Common myeloid progenitor, CD34-positive (primary cell): ENCODE results near the gene TTLL10.

ENCODE experiments used
- CTCF ChIA-PET: fragments of 350-600 bp; sonication (Branson Sonifier 250); formaldehyde crosslinking; loops from one replicate; lab custom pipeline; 2021; ENCODE audit warnings: antibody characterized with exemption; lab: Charles Lee
- POLR2A ChIA-PET: fragments of 350-600 bp; sonication (Branson Sonifier 250); formaldehyde crosslinking; loops from one replicate; lab custom pipeline; 2021; ENCODE audit warnings: antibody characterized with exemption; lab: Charles Lee
- DNase-seq, 3 donors: peaks; one replicate each; pipeline versions ENCODE4 v3.0.0 to v3.0.0-alpha.2; 2013
- H3K27ac ChIP-seq, 2 experiments: 1 replicate in 1 of 2; 2 replicates in 1 of 2; pipeline ENCODE4 v1.7.0; 2013; ENCODE audit warnings: inconsistent platforms in 2 of 2, low read length in 2 of 2, mild to moderate bottlenecking in 2 of 2, low read depth in 1 of 2, moderate library complexity in 1 of 2; ENCODE audit not compliant: severe bottlenecking in 2 of 2, insufficient read depth in 1 of 2, poor library complexity in 1 of 2
- H3K27me3 ChIP-seq, 5 experiments: replicated peaks in 2 of 5; 1 replicate in 3 of 5; 2 replicates in 2 of 5; pipeline versions ENCODE4 v1.6.1 to v1.7.0; 2013; ENCODE audit warnings: low read length in 4 of 5, mild to moderate bottlenecking in 2 of 5, moderate library complexity in 2 of 5, inconsistent platforms in 1 of 5; ENCODE audit not compliant: insufficient read depth in 5 of 5, control insufficient read depth in 4 of 5
- H3K36me3 ChIP-seq, 4 experiments: 1 replicate in 2 of 4; 2 replicates in 2 of 4; pipeline versions ENCODE4 v1.6.1 to v1.7.0; 2013; ENCODE audit warnings: low read length in 3 of 4, control low read depth in 1 of 4, mild to moderate bottlenecking in 1 of 4; ENCODE audit not compliant: control insufficient read depth in 4 of 4, insufficient read depth in 4 of 4
- H3K4me1 ChIP-seq, 4 experiments: 1 replicate in 3 of 4; 2 replicates in 1 of 4; pipeline versions ENCODE4 v1.6.1 to v1.7.1; 2013; ENCODE audit warnings: low read length in 3 of 4, mild to moderate bottlenecking in 3 of 4, control low read depth in 1 of 4, inconsistent platforms in 1 of 4, moderate library complexity in 1 of 4; ENCODE audit not compliant: control insufficient read depth in 4 of 4, insufficient read depth in 4 of 4; ENCODE audit errors: control extremely low read depth in 1 of 4
- H3K4me3 ChIP-seq, 7 experiments: 1 replicate in 4 of 7; 2 replicates in 3 of 7; pipeline versions ENCODE4 v1.5.1 to v1.7.0; 2013; ENCODE audit warnings: mild to moderate bottlenecking in 7 of 7, low read length in 6 of 7, moderate library complexity in 6 of 7, inconsistent platforms in 2 of 7, low read depth in 2 of 7, control low read depth in 1 of 7; ENCODE audit not compliant: insufficient read depth in 4 of 7, control insufficient read depth in 1 of 7; ENCODE audit errors: extremely low read depth in 1 of 7
- H3K9me3 ChIP-seq, 5 experiments: 1 replicate in 4 of 5; 2 replicates in 1 of 5; pipeline versions ENCODE4 v1.6.1 to v1.7.1; 2013; ENCODE audit warnings: low read length in 4 of 5, mild to moderate bottlenecking in 2 of 5, inconsistent platforms in 1 of 5, low read depth in 1 of 5, moderate library complexity in 1 of 5; ENCODE audit not compliant: control insufficient read depth in 4 of 5, insufficient read depth in 2 of 5; ENCODE audit errors: control extremely low read depth in 1 of 5
- WGBS: methylation state at CpG from one replicate; pipeline ENCODE4 v1.1.5; 2013; ENCODE audit not compliant: insufficient coverage; 5-methylcytosine and 5-hydroxymethylcytosine counted together

Gene TTLL10

DNA sequence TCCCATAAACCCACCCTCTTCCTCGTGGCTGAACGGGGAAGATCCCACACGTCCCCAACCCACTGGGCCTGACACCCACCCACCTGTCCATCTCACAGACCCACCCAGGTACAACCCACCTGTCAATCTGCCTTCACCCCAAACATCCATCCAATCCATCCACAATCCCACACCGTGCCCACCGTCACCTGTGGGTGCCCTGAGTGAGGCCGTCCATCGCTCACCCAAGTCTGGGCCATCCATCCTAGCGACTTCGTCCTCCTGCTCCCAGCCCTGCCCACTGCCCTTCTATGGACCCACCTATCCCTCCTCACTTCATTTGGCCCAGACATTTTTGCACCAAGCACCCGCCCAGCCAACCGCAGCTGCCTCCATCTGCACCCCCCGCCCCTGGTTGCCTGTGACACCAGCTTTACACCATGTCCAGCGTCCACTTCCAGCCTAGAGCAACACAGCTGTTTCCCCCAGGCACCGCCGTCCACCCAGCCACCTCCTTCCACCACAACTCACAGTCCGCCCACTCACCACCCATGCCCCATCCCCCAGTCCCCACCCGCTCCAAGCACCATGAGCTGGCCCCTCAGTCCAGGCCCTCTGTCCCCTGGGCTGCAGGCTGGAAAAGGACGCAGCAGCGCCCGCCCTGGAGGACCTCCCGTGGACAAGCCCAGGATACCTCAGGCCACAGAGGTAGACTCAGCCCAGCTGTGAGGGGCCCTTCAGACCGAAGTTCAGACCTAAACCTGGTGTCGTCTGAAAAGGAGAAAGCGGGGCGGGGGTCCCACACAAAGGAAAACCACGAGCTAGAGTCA lies 7.7 kb downstream of the TTLL10 start:
- Histone ChIP-seq H3K9me3 (no peaks in the 10 kb centered on the region), H3K4me3 (no peak overlapping the region), H3K36me3 (no peaks in the 10 kb centered on the region), H3K27me3 (peaks cover 0 to 10% (median 2%) of the 10 kb centered on the region in 5 experiments), H3K4me1 (peaks cover 0 to 34% (median 22%) of the 10 kb centered on the region in 4 experiments), H3K27ac (no peak overlapping the region)
- 95% methylated on average over 23 of the region's 26 CpGs for WGBS
- CTCF ChIA-PET, result interaction anchor here (1.1 kb wide), 1 partner anchor 59 kb away, joined by 4 read pairs; no protein-coding TSS in a partner anchor
- no peak for DNase-seq
- POLR2A ChIA-PET, result no interaction called here

DNA sequence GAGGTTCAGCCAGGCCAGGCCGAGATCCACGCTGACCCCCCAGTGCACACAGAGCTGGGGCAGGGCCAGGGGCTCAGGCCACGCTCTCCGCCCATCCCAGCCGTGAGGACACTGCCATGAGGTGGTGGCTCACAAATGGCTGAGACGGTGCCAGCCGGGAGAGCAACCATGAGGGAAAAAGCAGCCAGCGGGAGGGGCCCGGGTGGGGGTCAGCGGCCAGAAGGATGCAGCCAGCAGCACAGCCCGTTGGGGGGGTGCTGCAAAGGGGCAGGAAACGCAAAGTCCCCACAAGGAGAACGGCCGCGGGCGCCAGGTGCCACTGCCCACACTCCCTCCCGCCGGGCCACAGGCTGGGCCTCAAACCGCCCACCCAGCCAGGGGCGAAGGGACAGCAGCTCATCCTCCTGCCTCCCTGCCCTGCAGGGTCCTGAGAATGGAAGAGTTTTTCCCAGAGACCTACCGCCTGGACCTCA lies 8.3 kb downstream of the TTLL10 start:
- Histone ChIP-seq H3K27me3 (peaks cover 0 to 3% (median 1%) of the 10 kb centered on the region in 5 experiments), H3K4me3 (no peak overlapping the region), H3K9me3 (no peaks in the 10 kb centered on the region), H3K36me3 (no peaks in the 10 kb centered on the region), H3K27ac (no peak overlapping the region), H3K4me1 (peaks cover 0 to 34% (median 22%) of the 10 kb centered on the region in 4 experiments)
- ChIA-PET POLR2A (interaction anchor here (1.6 kb wide), 1 partner anchor 8 kb away, joined by 5 read pairs; the partner anchor contains the start of gene TTLL10), CTCF (interaction anchor here (1.1 kb wide), 1 partner anchor 59 kb away, joined by 4 read pairs; no protein-coding TSS in a partner anchor)
- 93% methylated on average over 21 of the region's 21 CpGs for WGBS
- DNase-seq, result no peak

DNA sequence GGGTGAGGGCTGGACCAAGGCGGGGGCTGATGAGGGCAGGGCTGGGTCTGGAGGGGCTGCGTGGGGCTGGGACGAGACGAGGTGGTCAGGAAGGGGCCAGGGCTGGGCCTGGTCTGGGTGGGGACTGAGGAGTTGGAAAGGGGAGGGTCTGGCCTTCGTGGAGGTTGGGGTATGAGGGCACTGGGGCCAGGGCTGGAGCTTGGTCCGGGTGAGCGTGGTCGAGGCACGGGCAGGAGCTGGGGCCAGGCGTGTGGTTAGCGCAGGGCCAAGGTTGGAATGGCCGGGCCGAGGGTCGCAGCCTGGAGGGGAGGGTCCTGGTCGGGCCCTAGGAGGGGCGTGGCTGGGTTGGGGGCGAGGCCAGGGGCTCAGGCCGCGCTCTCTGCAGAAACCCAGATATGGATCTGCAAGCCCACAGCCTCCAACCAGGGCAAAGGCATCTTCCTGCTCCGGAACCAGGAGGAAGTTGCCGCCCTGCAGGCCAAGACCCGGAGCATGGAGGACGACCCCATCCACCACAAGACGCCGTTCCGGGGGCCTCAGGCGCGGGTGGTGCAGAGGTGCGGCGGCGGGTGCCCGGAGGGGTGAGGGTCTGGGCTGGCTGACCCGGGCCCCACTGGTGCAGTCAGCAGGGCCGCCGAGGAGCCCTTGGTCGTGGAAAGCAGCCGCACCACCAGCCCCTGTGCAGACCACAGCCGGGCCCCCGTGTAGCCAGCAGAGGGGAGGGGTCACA lies 9.0 kb downstream of the TTLL10 start:
- CTCF ChIA-PET, result interaction anchor here (0.7 to 1.2 kb wide), 4 partner anchors 25 to 60 kb away, joined by 3 to 5 read pairs (median 4); no protein-coding TSS in a partner anchor
- DNase-seq, result peak; percentile 40 to 73 (median 73)
- POLR2A ChIA-PET, result interaction anchor here (1.6 kb wide), 1 partner anchor 9 kb away, joined by 5 read pairs; the partner anchor contains the start of gene TTLL10
- Histone ChIP-seq H3K9me3 (no peaks in the 10 kb centered on the region), H3K27ac (no peak overlapping the region), H3K36me3 (no peaks in the 10 kb centered on the region), H3K4me3 (peak overlapping the region in 5 of 7 experiments; percentile 29 to 53 (median 46)), H3K27me3 (no peaks in the 10 kb centered on the region), H3K4me1 (peaks cover 0 to 34% (median 22%) of the 10 kb centered on the region in 4 experiments)
- WGBS, result 27% methylated on average over 33 of the region's 39 CpGs

DNA sequence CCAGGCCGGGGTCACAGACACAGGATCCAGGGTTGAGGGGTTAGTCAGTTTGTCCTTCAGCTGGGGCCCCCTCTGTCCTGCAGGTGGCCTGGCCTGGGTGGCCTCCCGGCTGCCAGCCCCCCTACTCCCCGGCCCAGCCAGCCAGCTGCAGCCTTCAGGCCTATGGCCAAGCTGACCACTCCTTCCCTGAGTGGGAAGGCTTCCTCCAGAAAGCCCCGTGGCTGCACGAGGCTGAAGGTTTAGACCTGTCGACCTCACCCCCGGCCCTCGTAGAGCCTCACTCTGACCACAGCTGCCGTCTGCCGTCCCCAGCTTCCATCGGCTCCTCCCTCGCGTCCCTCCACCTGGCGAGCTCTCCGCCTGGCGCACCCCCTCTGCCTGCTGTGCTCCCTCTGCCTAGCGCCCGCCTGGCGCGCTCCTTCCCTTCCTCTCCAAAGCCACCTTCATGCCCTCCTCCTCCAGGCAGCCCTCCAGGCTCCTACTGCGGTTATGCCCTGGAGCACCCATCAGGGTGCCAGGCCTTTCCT lies 9.6 kb downstream of the TTLL10 start:
- ChIA-PET POLR2A (interaction anchor here (0.5 to 1.6 kb wide), 2 partner anchors 9 to 26 kb away, joined by 3 to 5 read pairs; partner anchors contain the start of gene TTLL10), CTCF (interaction anchor here (0.7 to 1.2 kb wide), 3 partner anchors 25 to 47 kb away, joined by 3 to 5 read pairs (median 3); no protein-coding TSS in a partner anchor)
- Histone ChIP-seq H3K4me1 (peaks cover 0 to 34% (median 22%) of the 10 kb centered on the region in 4 experiments), H3K27ac (no peak overlapping the region), H3K27me3 (no peaks in the 10 kb centered on the region), H3K4me3 (peak overlapping the region in 5 of 7 experiments; percentile 29 to 53 (median 46)), H3K9me3 (no peaks in the 10 kb centered on the region), H3K36me3 (no peaks in the 10 kb centered on the region)
- no peak for DNase-seq
- WGBS, result 83% methylated on average over 18 of the region's 21 CpGs

DNA sequence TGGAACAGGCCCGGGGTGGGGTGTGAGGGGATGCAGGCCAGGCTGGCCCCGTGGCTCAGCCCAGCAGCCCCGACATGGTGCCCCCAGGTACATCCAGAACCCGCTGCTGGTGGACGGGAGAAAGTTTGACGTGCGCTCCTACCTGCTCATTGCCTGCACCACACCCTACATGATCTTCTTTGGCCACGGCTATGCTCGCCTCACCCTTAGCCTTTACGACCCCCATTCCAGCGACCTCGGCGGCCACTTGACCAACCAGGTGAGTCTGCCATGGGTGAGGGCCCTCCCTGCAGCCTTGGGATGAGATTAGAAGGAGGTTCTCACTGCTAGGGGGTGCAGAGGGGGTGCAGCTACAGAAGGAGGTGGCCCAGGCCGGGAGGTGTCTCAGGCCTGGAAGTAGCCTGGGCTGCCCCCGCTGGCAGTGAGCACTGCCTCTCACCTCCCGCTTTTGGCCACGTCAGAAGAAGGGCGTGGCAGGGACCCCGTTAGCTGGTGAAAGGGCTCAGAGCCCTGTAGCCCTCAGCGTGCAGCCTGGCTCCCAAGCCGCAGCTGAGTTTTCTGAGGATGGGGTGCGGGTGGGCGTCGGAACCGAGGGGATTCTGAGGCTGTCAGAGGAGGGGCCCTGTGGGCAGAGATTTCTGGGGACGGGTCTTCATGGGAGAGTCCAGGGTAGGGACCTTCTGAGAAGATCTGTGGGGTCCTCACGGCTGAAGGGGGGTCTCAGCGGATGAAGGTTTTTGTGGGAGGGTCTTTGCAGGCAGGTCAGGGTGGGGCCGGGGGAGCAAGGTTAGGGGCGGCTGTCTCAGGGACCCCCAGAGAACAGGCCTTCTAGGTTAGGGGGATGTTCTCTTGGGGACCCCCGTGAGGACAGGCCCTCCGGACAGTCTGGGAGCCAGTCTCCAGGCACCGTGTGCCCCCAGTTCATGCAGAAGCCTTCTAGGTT lies 10.4 kb downstream of the TTLL10 start:
- WGBS, result 96% methylated on average over 27 of the region's 33 CpGs
- Histone ChIP-seq H3K4me1 (peaks cover 0 to 37% (median 24%) of the 10 kb centered on the region in 4 experiments), H3K36me3 (no peaks in the 10 kb centered on the region), H3K4me3 (no peak overlapping the region), H3K27ac (no peak overlapping the region), H3K9me3 (no peaks in the 10 kb centered on the region), H3K27me3 (no peaks in the 10 kb centered on the region)
- DNase-seq, result no peak
- CTCF ChIA-PET, result interaction anchor here (0.8 kb wide), 1 partner anchor 48 kb away, joined by 3 read pairs; no protein-coding TSS in a partner anchor
- POLR2A ChIA-PET, result interaction anchor here (0.5 to 1.6 kb wide), 2 partner anchors 10 to 25 kb away, joined by 3 to 5 read pairs; partner anchors contain the start of gene TTLL10
